PC-3 (cell line): ENCODE measurements around the gene CHST11. TPM values are rescaled to one million over a fixed set of nuclear protein-coding genes. Genes with fewer than 3 reads are reported as not detected.

Experiments used
- ATAC-seq: fragments of 200-7000 bp; cut with Tn5 transposase; 2 replicates; pipeline ENCODE4 v1.9.1; 2020; ENCODE audit warnings: mild to moderate bottlenecking, moderate library complexity
- BruUV-seq: library from RNA; stranded (reverse); fragments of 400-500 nt; replicated peaks from 2 replicates; lab custom pipeline; 2021; lab: Mats Ljungman, UMichigan
- CTCF ChIA-PET: fragments of 300-600 bp; sonication (Branson Sonifier 250); formaldehyde crosslinking; loops from one replicate; lab custom pipeline; 2022; ENCODE audit warnings: antibody characterized with exemption; lab: Charles Lee
- POLR2A ChIA-PET: fragments of 300-600 bp; sonication (Branson Sonifier 250); formaldehyde crosslinking; loops from one replicate; lab custom pipeline; 2022; ENCODE audit warnings: antibody characterized with exemption; ENCODE audit not compliant: unreplicated experiment; lab: Charles Lee
- DNase-seq: peaks from one replicate; pipeline ENCODE4 v3.0.0-alpha.2; 2015
- H2AFZ ChIP-seq: fragments of 300-600 bp; sonication (generic); 2 replicates; pipeline ENCODE4 v1.6.0; 2016; ENCODE audit warnings: antibody characterized with exemption, low read length
- H3F3A ChIP-seq: fragments of 300-600 bp; sonication (generic); one replicate; pipeline ENCODE4 v1.6.0; 2017; ENCODE audit warnings: antibody characterized with exemption, low read length, control low read depth, mild to moderate bottlenecking; ENCODE audit not compliant: unreplicated experiment
- H3K27ac ChIP-seq: fragments of 300-600 bp; sonication (generic); 2 replicates; pipeline ENCODE4 v1.5.1; 2016; ENCODE audit warnings: mild to moderate bottlenecking, low read length
- H3K27me3 ChIP-seq: fragments of 300-600 bp; sonication (generic); 2 replicates; pipeline ENCODE4 v1.6.1; 2016; ENCODE audit warnings: low read length, mixed read lengths
- H3K36me3 ChIP-seq: fragments of 300-600 bp; sonication (generic); 2 replicates; pipeline ENCODE4 v1.6.1; 2016; ENCODE audit warnings: low read depth, mixed run types, low read length, mixed read lengths
- H3K4me1 ChIP-seq: fragments of 300-600 bp; sonication (generic); 2 replicates; pipeline ENCODE4 v1.5.1; 2016; ENCODE audit warnings: low read length; ENCODE audit not compliant: insufficient read depth
- H3K4me2 ChIP-seq: fragments of 300-600 bp; sonication (generic); 2 replicates; pipeline ENCODE4 v1.6.0; 2016; ENCODE audit warnings: low read length
- H3K4me3 ChIP-seq: fragments of 300-600 bp; sonication (generic); 2 replicates; pipeline ENCODE4 v1.5.1; 2016; ENCODE audit warnings: mild to moderate bottlenecking, low read length, mixed read lengths
- H3K79me2 ChIP-seq: fragments of 300-600 bp; sonication (generic); 2 replicates; pipeline ENCODE4 v1.6.1; 2017; ENCODE audit warnings: low read length, mixed read lengths
- H3K9ac ChIP-seq: fragments of 300-600 bp; sonication (generic); 2 replicates; pipeline ENCODE4 v1.6.0; 2016; ENCODE audit warnings: mild to moderate bottlenecking, low read length
- H3K9me2 ChIP-seq: fragments of 300-600 bp; sonication (generic); replicated peaks from 2 replicates; pipeline ENCODE4 v1.6.1; 2016; ENCODE audit warnings: mixed run types, low read length, mixed read lengths
- H3K9me3 ChIP-seq: fragments of 300-600 bp; sonication (generic); 2 replicates; pipeline ENCODE4 v1.6.1; 2016; ENCODE audit warnings: low read length, mixed read lengths
- H4K20me1 ChIP-seq: fragments of 300-600 bp; sonication (generic); 2 replicates; pipeline ENCODE4 v1.6.1; 2016; ENCODE audit warnings: low read length, mixed read lengths
- EZH2 ChIP-seq: fragments of 300-600 bp; sonication (generic); IDR thresholded peaks from one replicate; pipeline ENCODE4 v1.6.1; 2017; ENCODE audit warnings: antibody characterized with exemption, mild to moderate bottlenecking, low read length; ENCODE audit not compliant: unreplicated experiment
- EZH2phosphoT487 ChIP-seq: fragments of 300-600 bp; sonication (generic); IDR thresholded peaks from 2 replicates; pipeline ENCODE4 v1.6.1; 2018; ENCODE audit warnings: mild to moderate bottlenecking, antibody characterized with exemption, low read length, borderline replicate concordance
- intact Hi-C: fragments of 100-400 bp; cut with micrococcal nuclease; formaldehyde crosslinking; loops from 2 replicates; pipeline ENCODE4 v1.9.0; 2023
- total RNA-seq: library from RNA; depleted of rRNA; stranded (reverse); fragments of >200 nt; gene quantifications from 2 replicates; pipeline ENCODE4 v1.2.3, GENCODE V29; 2014
- TF ChIP-seq, protein P1 (sequence below): fragments of 300-600 bp; sonication (generic); conservative IDR thresholded peaks from 2 replicates; pipeline ENCODE4 v1.5.1; 2017; ENCODE audit warnings: antibody characterized with exemption, low read depth, mild to moderate bottlenecking, low read length

CHST11 gene
- total RNA-seq, 1 experiment from 2014 or later, result 53.5 TPM

DNA sequence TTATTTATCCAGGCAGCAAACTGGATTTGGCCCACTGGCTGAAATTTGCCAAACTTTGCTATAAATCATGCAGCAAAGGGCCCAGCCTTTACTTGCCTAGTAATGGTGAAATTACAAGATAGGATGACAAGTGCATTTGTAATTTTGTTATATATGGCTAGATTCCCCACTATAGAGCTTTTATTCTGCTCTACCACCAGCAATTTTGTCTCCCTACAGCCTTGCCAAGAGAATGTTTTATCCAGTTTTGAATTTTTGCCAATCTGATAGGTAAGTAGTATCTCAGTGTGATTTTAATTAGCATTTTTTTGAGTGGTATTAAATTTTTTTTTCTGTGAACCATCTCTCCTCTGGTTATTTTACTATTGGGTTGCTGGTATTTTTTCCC lies 339.7 kb downstream of the CHST11 start:
- Histone ChIP-seq H3K4me2 (no peak overlapping the region), H4K20me1 (no peaks in the 10 kb centered on the region), H3F3A (no peaks in the 10 kb centered on the region), H3K27me3 (no peaks in the 10 kb centered on the region), H2AFZ (no peak overlapping the region), H3K9me2 (no peaks in the 10 kb centered on the region), H3K36me3 (no peaks in the 10 kb centered on the region), H3K4me3 (no peak overlapping the region), H3K27ac (no peak overlapping the region), H3K79me2 (no peaks in the 10 kb centered on the region), H3K4me1 (peaks cover 13% of the 10 kb centered on the region), H3K9me3 (no peaks in the 10 kb centered on the region), H3K9ac (no peak overlapping the region)
- no peak for TF ChIP-seq EZH2phosphoT487
- TF ChIP-seq EZH2, result no peak
- TF ChIP-seq, protein P1, sequence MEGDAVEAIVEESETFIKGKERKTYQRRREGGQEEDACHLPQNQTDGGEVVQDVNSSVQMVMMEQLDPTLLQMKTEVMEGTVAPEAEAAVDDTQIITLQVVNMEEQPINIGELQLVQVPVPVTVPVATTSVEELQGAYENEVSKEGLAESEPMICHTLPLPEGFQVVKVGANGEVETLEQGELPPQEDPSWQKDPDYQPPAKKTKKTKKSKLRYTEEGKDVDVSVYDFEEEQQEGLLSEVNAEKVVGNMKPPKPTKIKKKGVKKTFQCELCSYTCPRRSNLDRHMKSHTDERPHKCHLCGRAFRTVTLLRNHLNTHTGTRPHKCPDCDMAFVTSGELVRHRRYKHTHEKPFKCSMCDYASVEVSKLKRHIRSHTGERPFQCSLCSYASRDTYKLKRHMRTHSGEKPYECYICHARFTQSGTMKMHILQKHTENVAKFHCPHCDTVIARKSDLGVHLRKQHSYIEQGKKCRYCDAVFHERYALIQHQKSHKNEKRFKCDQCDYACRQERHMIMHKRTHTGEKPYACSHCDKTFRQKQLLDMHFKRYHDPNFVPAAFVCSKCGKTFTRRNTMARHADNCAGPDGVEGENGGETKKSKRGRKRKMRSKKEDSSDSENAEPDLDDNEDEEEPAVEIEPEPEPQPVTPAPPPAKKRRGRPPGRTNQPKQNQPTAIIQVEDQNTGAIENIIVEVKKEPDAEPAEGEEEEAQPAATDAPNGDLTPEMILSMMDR, result no peak
- no TSS peak for BruUV-seq
- intact Hi-C loops, result loop anchor here (10.0 kb wide), 1 partner anchor 342 kb away; the partner anchor contains the start of gene CHST11
- no peak for ATAC-seq
- ChIA-PET POLR2A (no interaction called here), CTCF (no interaction called here)
- DNase-seq, result no peak

DNA sequence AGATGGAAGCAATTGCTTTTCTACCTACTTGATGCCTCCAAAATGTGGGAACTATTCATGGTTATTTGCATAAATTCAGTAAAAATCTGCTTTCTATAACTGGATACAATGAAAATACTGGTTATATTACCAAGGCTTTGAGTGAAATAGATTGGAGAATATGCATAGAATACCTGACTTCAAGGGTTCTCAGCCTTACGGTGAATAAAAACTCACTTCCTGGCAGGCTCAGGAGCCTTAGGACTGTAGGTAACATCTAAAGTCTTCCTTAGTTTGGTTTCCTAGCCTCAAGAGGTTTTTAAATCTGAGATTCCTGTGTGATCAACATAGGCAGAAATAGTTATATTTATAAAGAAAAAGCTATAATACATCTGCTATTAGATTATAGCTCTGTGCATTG lies 342.7 kb downstream of the CHST11 start:
- Histone ChIP-seq H3F3A (no peaks in the 10 kb centered on the region), H3K4me2 (no peak overlapping the region), H3K4me1 (peaks cover 10% of the 10 kb centered on the region), H3K27me3 (no peaks in the 10 kb centered on the region), H3K9ac (no peak overlapping the region), H3K79me2 (no peaks in the 10 kb centered on the region), H3K4me3 (no peak overlapping the region), H2AFZ (no peak overlapping the region), H4K20me1 (no peaks in the 10 kb centered on the region), H3K9me3 (no peaks in the 10 kb centered on the region), H3K36me3 (no peaks in the 10 kb centered on the region), H3K9me2 (no peaks in the 10 kb centered on the region), H3K27ac (no peak overlapping the region)
- no peak for ATAC-seq
- intact Hi-C loops, result loop anchor here (10.0 kb wide), 1 partner anchor 345 kb away; the partner anchor contains the start of gene CHST11
- TF ChIP-seq, protein P1, result no peak
- no peak for TF ChIP-seq EZH2
- no peak for TF ChIP-seq EZH2phosphoT487
- DNase-seq, result no peak
- POLR2A ChIA-PET, result no interaction called here
- CTCF ChIA-PET, result no interaction called here
- BruUV-seq, result no TSS peak

DNA sequence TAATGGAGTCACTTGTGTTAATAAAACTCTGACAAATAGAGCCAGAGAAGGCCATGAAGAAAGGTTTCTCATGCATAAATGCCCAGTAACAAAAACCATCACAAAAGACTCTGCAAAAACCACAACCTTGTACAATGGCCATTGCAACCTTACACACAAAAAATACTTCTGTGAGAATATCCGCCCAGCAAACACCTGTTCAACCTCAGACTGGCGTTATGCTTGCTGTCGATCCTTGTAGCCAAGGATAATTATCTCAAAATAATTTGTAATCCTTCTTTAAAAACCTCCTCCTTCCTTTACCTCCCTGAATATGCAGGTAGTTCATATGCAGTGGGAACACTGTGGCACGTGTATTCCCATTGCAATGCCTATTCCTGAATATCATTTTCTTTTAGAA lies 344.3 kb downstream of the CHST11 start:
- no peaks in the 10 kb centered on the region for H3K9me3 ChIP-seq
- H3K4me3 ChIP-seq, result no peak overlapping the region
- peaks cover 15% of the 10 kb centered on the region for H3K4me1 ChIP-seq
- no peaks in the 10 kb centered on the region for H3F3A ChIP-seq
- TF ChIP-seq EZH2 (no peak), EZH2phosphoT487 (no peak)
- TF ChIP-seq, protein P1, result no peak
- no peaks in the 10 kb centered on the region for H3K9me2 ChIP-seq
- ChIA-PET CTCF (no interaction called here), POLR2A (no interaction called here)
- no peak for ATAC-seq
- no peaks in the 10 kb centered on the region for H4K20me1 ChIP-seq
- H3K36me3 ChIP-seq, result no peaks in the 10 kb centered on the region
- BruUV-seq, result no TSS peak
- no peak overlapping the region for H3K27ac ChIP-seq
- H2AFZ ChIP-seq, result no peak overlapping the region
- no peak for DNase-seq
- intact Hi-C loops, result no loop called here
- H3K9ac ChIP-seq, result no peak overlapping the region
- no peaks in the 10 kb centered on the region for H3K79me2 ChIP-seq
- no peak overlapping the region for H3K4me2 ChIP-seq
- no peaks in the 10 kb centered on the region for H3K27me3 ChIP-seq
